NCI-H2171 (cell line): ENCODE data around the gene DQX1.
"Not testable (repeated sequence)": the region's sequence is repeated elsewhere in the genome, so short reads cannot be mapped to it uniquely, and the experiment has no call there.

ENCODE experiments used
- DNase-seq: peaks from one replicate; lab custom pipeline; 2025; lab: John Stamatoyannopoulos, UW

DQX1 gene

DNA sequence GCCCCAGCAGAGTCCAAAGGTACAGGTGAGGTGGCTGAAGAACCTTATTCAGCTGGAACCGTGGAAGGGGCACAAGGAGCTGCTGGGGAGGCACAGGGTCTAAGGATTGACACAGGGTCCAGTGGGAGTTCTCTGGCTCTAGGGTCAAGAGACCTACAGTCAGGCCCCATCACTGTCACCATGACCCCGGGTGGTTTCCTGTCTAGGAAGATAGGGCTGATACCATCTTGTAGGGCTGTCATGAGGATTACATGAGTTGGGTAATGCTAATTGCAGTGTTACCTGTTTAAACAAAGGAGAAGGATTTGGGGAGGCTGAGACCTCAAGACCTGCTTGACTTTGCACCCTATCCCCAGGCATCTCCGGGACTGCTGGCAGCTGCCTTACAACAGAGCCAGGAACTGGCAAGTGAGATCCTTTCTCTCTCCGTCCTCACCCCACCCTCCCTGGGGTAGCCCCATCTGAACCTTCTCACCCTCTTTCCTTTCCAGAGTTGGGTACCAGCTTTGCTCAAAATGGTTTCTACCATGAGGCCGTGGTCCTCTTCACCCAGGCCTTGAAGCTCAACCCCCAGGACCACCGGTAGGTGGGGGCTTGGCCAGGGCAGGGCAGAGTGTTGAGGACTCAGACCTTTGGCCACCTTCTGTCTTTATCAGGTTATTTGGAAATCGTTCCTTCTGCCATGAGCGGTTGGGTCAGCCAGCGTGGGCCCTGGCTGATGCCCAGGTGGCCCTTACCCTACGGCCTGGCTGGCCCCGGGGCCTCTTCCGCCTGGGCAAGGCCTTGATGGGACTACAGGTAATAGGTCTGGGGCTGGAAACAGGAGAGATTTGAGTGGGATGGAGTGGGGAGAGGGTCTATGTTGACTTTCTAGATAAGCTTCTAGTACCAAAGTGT lies 34.1 kb downstream of the DQX1 start:
- no peak for DNase-seq

DNA sequence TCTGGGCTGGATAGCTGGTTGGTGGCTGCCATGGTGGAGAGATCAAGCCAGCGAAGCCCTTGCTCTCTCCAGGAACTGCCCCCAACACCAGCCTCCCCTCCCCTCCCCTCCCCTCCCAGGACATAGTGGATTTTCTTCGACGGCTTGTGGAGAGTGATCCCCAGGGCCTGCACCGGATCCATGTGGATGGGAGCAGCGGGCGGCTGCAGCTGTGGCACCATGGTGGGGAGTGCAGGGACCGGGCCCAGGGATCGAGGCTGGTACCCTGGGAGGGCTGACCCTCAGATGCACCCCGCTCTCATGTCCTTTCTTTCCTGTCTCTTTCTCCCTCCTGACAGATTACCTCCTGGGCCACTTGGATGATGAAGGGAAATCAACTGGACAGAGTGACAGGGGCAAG lies 36.1 kb downstream of the DQX1 start:
- no peak for DNase-seq

DNA sequence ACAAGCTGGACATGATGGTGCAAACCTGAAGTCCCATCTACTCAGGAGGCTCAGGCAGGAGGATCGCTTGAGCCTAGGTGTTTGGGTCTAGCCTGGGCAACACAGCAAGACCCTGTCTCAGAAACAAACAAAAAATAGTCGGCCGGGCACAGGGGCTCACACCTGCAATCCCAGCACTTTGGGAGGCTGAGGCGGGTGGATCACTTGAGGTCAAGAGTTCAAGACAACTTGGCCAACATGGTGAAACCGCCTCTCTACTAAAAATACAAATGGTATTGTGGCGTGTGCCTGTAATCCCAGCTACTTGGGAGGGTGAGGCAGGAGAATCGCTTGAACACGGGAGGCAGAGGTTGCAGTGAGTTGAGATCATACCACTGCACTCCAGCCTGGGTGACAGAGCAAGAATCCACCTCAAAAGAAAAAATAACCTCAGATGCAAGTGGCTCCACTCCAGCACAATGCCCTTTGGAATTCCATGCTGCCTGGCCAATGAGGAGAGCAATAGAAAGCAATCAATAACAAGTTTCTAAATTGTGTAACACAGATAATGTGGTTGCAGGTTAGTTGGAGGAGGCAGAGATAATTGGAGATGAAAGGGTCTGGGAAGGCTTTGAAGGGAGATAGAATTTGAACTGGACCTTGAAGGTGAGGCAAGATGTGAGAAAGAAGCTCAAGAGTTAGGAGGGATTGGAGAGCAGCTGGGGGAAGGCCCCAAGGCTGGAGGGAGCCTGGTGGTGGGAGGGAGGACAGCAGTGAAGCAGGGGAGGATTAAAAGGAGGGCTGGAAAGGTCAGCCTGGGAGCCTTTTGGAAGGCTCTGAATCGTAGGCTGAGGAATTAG lies 37.2 kb downstream of the DQX1 start:
- no peak for DNase-seq

DNA sequence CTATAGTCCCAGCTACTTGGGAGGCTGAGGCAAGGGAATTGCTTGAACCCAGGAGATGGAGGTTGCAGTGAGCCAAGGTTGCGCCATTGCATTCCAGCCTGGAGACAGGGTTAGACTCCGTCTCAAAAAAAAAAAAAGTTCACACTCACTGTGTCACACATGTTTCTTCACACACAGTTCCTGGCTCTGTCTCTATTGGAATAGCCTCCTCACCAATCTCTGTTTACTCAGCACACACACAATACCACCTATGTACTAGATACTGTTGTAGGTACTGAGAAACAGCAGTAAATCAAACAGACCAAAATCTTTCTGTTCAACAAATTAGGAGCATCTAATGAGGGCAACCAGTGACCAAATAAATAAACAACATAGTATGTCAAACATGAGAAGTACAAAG lies 39.9 kb downstream of the DQX1 start:
- DNase-seq: no peak

DNA sequence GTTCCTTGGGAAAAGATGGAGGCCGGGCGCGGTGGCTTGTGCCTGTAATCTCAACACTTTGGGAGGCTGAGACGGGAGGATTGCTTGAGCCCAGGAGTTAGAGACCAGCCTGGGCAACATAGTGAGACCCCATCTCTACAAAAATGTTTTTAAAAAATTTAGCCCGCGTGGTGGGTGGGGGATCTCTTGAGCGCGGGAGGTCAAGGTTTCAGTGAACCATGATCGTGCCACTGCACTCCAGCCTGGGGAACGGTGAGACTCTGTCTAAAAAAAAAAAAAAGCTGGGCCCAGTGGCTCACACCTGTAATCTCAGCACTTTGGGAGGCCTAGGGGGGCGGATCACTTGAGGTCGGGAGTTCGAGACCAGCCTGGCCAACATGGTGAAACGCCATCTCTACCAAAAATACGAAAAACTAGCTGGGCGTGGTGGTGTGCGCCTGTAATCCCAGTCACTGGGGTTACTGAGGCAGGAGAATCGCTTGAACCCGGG lies 42.3 kb downstream of the DQX1 start:
- not testable (repeated sequence) for DNase-seq

DNA sequence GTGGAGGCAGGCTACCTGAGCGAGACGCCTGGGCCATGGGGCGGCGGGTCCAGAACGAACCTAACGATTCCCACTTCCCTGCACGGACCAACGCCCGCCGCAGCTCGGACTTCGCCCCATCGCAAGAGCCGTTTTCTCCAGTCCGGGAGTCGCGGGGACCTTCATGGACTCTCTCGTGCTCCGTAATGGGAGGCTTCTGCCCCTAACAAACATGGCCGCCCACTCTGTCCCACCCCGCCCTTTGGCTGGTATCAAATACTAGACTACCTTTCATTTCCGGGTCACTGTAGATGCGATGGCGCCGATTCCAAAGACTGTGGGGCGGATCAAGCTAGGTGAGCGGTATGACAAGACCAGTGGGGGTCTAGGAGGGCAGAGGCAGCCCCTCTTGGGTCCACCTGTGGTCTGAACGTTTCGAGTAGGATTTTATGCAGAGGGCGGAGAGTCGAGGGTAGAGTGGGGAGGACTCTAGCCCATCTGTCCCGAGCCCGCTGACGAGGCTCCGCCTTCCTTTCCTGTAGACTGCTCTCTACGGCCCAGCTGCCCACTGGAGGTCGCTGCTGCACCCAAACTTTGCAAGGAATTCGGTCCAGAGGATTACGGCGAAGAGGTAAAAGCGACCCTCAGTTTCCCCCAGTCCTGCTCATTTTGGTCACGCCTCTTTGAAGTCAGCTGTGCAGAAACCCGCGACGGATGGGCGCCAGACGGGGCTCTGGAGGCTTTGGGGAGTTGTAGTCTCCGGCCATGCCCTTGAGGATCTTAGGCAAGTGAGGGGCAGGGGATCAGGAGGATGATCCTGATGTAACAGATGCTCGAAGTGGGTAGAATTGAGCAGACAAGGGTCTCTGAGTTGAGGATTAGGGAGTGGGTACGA lies 43.0 kb downstream of the DQX1 start, which contains the start of the genes CCDC142 and TTC31:
Gene CCDC142, minus strand, starts transcription at position 198 of the 874 bp plus-strand sequence. Its CDS starts 161 bp downstream, at position 37.
Gene TTC31, plus strand, starts transcription at position 281 of the 874 bp plus-strand sequence. Its CDS starts 15 bp downstream, at position 296.
- peak; percentile 94 for DNase-seq

DNA sequence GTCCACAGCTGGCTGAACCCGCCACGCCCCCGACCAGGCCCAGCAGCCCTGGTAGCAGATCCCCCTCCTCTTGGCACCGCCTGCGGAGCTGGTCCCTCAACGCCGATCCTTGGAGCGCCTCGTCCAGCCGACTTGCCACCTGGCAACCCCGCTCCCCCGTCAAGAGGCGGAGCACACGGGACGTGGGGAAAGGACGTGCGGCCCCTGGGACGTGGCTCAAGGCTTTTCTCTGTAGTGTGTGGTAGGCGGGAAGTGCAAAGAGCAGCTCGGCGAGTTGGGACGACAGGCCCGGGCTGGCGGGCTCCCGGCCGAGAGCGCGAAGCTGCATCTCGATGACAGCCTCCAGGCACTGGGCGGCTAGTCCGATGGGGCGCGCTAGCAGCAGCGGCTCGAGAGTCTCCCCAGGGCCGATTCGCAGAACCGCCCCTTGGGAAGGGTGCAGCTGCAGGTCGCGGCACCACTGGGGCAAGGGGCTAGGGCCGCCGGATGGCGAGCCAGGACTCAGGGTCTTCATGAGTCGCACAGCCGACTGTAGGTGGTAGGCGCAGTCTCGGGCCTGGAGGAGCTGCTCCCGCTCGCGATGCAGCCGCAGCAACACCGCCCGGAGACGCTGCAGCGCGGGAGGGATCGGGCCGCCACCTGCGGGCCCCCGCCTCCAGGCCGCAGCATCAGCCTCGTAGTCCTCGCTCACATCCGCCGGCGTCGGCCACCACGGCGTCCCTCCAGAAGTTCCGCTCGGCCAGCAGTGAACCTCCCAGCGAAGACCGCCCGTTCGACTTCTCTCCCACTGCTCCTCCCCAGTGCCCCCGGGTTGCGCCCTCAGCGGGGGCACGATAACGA lies 43.9 kb downstream of the DQX1 start:
- peak; percentile 53 for DNase-seq

DNA sequence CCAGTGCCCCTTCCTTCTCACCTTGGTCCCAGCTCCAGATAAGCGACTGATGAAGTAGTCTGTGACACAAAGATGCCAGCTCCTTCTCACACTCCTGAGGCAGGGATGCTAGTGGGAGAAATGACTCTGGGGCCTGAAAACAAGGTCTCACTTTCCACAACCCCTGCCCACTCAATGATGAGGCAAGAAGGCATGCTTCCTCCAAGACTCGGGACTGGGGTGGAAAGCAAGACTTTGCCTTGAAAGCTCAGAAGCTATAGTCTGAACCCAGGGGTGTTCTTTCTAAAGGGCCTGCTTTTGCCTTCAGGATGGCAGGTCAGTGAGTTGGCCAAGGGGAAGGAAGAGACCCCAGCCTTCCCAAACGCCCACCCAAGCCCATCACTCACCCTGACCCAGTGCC lies 44.6 kb downstream of the DQX1 start:
- no peak for DNase-seq

DNA sequence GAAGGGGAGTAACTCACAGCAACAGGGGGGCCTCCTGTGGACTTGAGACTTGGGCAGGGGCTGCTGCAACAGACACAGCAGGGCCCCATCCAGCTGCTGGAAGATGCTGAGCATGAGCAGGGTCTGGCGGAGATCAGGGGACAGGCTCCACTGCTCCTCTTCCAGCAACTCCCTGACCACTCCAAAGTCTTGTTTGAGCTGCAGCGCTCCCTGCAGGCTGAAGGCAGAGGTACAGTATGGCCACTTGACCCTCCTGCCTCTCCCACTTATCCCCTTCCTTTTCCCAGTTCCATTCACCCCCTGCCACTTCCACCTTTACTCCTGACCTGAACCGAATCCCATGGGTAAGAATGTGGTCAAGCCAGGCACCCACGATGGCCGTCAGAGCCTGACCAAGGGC lies 51.1 kb downstream of the DQX1 start:
- no peak for DNase-seq

DNA sequence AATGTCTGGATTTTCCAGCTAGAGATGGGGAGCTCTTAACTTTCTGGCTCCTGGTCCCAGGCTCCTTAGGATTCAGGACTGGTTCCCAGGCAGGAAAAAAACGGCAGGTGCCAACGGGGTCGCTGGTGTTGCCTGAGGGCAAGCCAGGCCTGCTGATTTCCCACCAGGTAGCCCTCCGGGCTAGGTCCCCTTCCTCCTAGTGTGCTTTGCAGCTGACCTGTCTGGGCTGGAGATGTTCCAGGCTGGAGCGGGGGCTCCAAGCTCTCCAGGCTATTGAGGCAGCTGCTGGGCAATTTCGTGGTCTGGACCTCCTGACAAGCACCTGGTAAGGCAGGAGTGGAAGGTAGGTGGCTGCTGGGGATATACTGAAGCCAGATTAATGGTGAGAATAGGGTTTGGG lies 51.5 kb downstream of the DQX1 start:
- no peak for DNase-seq

DNA sequence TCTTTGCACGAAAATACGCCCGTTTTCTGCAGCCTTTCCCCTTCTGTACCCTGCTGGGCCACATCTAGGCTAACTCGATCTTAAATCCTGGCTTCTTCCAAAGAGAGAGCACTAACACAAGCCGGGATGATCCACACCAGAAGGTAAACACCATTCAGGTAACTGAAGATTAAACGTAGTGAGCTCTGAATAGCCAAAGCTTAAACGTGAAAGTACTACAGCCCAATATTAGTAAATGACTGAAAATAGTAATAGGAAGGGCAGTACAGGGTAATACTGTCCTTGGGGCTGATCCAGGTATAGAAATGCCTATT lies 53.1 kb downstream of the DQX1 start:
- no peak for DNase-seq

DNA sequence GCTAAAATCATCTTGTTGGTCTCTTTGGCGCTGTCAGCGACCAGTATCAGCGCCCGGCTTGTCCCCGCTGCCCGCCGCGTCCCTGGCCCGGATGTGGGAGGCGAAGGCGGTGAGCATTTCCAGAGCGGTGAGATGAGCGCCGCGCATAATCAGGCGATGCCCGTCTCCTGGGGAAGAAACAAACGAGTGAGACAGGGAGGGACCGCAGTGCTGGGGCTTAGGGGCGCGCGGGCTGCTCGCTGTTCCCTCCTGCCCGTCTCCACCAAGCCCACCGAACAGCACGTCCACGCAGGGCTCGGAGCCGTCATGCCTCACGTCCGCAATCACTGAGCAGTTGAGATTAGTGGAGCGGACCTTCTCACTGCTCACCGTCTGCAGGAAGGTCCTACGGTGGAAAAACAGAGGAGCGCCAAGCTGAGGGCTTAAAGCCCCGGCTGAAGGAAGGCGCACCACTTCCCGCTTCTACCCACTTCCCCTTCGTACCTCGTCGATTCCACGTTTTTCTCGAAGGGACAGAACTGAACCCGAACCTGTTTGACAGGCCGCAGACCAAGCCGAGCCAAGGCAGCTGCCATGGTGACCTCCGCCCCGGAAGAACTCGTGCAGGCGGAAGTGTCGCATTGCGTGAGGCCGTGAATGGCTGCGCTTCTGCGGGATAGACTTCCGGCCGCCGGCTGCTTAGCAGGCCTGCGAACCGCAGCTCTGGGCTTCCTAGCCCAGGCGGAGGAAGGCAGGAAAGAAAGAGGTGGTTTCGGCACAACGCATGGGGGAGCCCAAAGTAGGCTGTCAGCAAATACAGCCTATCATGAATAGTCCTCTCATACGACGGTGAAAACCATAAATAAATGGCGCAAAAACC lies 53.7 kb downstream of the DQX1 start, which contains the start of gene MRPL53:
Gene MRPL53, minus strand, starts transcription at position 595 of the 859 bp plus-strand sequence. Its CDS starts 20 bp downstream, at position 575.
- peak; percentile 94 for DNase-seq

DNA sequence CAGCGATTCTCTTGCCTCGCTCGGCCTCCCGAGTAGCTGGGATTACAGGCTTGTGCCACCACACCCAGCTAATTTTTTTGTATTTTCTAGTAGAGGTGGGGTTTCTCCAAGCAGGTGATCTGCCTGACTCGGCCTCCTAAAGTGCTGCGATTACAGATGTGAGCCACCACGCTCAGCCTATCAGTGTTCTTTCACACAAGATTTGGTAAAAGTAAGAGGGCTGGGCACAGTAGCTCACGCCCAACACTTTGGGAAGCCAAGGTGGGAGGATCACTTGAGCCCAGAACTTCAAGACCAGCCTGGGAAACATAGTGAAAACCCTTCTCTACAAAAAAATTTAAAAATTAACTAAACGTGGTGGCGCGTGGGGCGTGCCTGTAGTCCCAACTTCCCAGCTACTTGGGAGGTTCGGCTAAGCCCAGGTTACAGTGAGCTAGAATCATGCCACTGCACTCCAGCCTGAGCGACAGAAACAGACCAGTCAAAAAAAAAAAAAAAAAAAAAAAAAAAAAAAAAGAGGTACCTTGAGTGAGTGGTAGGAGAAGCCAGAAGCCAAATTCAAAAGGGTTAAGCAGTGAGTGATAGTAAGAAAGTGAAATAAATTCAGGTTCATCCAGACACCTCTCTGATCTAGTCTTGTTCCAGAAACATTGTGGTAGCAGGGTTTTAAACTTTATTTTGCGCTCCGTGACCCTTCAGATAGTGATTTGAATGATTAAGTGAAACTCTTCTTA lies 54.5 kb downstream of the DQX1 start:
- no peak for DNase-seq

DNA sequence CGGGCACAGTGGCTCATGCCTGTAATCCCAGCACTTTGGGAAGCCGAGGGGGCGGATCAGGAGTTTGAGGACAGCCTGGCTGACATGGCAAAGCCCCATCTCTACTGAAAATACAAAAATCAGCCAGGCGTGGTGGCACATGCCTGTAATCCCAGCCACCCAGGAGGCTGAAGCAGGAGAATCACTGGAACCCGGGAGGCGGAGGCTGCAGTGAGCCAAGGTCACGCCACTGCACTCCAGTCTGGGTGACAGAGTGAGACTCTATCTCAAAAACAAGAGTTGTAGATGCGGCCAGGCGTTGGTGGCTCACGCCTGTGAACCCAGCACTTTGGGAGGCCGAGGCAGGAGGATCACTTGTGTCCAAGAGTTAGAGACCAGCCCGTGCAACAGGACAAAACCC lies 55.3 kb downstream of the DQX1 start:
- not testable (repeated sequence) for DNase-seq
